NB4 (cell line): ENCODE measurements around the gene HRH1.

ENCODE experiments used
- DNase-seq: peaks from one replicate; pipeline ENCODE4 v3.0.0; 2010; ENCODE audit warnings: low read depth
- H3K4me3 ChIP-seq: one replicate; pipeline ENCODE4 v1.5.1; 2011; ENCODE audit warnings: mild to moderate bottlenecking, low read depth, low read length, moderate library complexity
- MYC ChIP-seq: IDR thresholded peaks from 2 replicates; pipeline ENCODE4 v1.6.1; 2011; ENCODE audit warnings: low read depth, low read length
- POLR2A ChIP-seq: IDR thresholded peaks from 2 replicates; pipeline ENCODE4 v1.6.1; 2011; ENCODE audit warnings: mild to moderate bottlenecking; ENCODE audit not compliant: insufficient read length; ENCODE audit errors: extremely low read depth
- TF ChIP-seq, protein P1 (sequence below): IDR thresholded peaks from 2 replicates; pipeline ENCODE4 v1.6.1; 2011; ENCODE audit warnings: low read depth, low read length
- TF ChIP-seq, protein P2 (sequence below): IDR thresholded peaks from one replicate; pipeline ENCODE4 v1.5.1; 2012; ENCODE audit warnings: low read depth, low read length

The HRH1 gene

DNA sequence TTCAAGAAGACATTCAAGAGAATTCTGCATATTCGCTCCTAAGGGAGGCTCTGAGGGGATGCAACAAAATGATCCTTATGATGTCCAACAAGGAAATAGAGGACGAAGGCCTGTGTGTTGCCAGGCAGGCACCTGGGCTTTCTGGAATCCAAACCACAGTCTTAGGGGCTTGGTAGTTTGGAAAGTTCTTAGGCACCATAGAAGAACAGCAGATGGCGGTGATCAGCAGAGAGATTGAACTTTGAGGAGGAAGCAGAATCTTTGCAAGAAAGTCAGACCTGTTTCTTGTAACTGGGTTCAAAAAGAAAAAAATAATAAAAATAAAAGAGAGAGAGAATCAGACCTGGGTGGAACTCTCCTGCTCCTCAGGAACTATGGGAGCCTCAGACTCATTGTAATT lies 106.2 kb downstream of the HRH1 start:
- no peak overlapping the region for H3K4me3 ChIP-seq
- peak; percentile 40 for DNase-seq
- TF ChIP-seq, protein P1, sequence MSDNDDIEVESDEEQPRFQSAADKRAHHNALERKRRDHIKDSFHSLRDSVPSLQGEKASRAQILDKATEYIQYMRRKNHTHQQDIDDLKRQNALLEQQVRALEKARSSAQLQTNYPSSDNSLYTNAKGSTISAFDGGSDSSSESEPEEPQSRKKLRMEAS = no peak
- TF ChIP-seq, protein P2, sequence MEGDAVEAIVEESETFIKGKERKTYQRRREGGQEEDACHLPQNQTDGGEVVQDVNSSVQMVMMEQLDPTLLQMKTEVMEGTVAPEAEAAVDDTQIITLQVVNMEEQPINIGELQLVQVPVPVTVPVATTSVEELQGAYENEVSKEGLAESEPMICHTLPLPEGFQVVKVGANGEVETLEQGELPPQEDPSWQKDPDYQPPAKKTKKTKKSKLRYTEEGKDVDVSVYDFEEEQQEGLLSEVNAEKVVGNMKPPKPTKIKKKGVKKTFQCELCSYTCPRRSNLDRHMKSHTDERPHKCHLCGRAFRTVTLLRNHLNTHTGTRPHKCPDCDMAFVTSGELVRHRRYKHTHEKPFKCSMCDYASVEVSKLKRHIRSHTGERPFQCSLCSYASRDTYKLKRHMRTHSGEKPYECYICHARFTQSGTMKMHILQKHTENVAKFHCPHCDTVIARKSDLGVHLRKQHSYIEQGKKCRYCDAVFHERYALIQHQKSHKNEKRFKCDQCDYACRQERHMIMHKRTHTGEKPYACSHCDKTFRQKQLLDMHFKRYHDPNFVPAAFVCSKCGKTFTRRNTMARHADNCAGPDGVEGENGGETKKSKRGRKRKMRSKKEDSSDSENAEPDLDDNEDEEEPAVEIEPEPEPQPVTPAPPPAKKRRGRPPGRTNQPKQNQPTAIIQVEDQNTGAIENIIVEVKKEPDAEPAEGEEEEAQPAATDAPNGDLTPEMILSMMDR = no peak
- TF ChIP-seq MYC = no peak
- TF ChIP-seq POLR2A = no peak

DNA sequence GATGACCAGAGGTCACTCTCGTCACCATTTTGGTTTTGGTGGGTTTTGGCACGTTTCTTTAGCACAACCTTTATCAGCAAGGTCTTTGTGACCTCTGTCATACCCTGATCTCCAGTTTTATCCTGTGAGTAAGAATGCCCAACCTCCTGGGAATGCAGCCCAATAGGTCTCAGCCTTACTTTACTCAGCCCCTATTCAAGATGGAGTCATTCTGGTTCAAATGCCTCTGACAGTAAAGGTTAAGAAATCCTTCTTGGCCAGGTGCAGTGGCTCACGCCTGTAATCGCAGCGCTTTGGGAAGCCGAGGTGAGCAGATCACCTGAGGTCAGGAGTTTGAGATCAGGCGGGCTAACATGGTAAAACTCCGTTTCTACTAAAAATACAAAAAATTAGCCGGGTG lies 114.7 kb downstream of the HRH1 start:
- no peak overlapping the region for H3K4me3 ChIP-seq
- TF ChIP-seq, protein P1 = no peak
- TF ChIP-seq, protein P2 = no peak
- DNase-seq = no peak

DNA sequence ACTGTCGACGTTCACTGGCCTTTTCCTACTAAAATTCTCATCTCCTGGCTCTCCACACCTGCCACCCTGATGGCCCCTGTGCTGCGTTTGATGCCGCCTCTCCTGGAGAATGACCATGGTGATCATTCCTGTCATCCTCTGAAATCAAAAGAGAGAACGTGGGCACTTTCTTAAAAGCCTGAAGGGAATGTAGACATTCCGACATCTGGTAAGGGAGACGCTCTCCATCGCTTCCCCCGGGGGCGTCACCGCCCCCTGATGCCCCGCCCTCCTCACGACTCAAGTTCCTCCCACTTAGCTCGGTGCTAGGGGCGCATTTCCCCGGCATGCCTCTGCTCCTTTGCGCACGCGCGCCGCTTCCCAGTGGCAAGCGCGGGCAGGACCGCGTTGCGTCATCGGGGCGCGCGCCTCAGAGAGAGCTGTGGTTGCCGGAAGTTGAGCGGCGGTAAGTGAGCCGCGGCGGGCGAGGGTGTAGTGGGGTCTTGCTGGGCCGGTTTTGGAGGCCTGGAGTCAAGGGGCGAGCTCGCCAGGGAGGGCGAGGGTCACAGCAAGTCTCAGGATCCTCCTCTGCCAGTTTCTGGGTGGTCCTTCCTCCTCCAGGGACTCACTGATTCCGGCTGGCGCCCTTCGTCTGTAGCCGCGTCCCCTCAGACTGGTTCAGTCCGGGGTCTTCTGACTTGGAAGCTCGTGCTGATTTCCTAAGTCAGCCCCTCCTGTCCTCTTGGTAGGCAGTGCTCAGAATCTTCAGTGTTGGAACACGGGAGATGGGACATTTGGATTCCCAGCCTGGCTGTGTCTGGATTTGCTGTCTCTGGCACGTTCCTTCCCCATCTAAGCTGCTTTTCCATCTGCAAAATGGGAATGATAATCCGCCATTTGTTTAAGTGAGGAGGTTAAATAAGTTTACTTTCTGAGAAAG lies 118.0 kb downstream of the HRH1 start, which contains the start of gene ATG7:
Gene ATG7 (plus strand): TSS at position 412 of the 919 bp plus-strand sequence. CDS start 26,299 bp downstream, outside the sequence.
- H3K4me3 ChIP-seq = peak within 1 kb of the TSS; percentile 98
- TF ChIP-seq POLR2A (peak; percentile 65), MYC (no peak)
- TF ChIP-seq, protein P1 = peak; percentile 54
- peak; percentile 98 for DNase-seq

DNA sequence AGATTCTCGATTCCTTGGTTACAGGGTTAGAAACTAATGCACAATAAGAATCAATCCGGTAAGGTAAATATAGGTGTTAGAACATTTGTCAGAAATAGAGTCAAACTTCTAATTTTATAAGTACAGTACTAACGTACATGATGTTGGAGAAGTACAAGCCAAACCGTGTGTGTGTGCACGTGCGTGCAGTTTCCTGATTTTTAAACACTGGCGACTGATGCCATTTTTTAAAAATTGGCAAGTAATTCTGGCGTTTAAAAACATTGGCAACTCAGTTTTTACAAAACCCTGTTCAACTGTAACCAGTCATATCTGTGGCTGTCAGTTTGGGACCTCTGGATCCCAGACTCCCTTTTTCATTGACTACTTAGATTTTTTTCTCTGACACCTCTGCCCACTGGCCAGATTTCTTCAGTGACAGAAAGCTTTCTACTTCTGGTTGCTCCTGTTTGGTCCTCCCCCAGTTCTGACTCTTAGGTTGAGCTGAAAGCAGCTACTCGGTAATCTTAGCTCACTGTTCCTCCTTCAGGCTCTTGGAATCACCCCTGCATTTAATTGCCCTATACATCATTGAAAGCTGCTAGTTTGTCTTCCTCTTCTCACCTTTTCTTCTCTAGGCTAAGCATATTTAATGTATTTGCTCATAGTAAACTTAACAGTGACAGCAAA lies 118.7 kb downstream of the HRH1 start:
- peak; percentile 75 for DNase-seq
- TF ChIP-seq, protein P2 = no peak
- TF ChIP-seq MYC = 0 out of 2 replicates have a peak, but pooled peaks have one; percentile 2
- TF ChIP-seq POLR2A = no peak
- TF ChIP-seq, protein P1 = peak; percentile 58

DNA sequence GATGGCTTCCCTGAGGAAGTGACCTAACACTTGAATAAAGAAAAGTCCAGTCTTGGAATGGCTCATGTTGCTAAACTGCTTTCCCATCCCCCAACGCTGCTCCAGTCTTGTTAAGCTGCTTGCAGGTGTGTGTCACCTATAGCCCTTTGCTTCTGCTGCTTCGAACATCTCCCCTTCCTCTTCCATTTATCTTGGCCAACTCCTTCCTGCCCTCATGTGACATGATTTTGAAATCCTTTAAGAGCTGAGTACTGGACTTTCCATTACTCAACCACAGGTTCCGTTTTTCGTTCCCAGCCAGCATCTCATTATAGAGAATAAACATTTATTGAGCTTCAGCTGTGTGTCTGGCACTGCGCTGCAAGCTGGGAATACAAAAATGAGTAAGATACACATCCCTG lies 119.6 kb downstream of the HRH1 start:
- DNase-seq = peak; percentile 94
- peak overlapping the region; percentile 98 for H3K4me3 ChIP-seq
- TF ChIP-seq, protein P2 = no peak
- no peak; the same call in none of the 2 replicates for TF ChIP-seq MYC
- TF ChIP-seq, protein P1 = peak; percentile 79
- peak; percentile 23 for TF ChIP-seq POLR2A

More for the DNA sequence above, 118.7 kb downstream of the HRH1 start:
- H3K4me3 ChIP-seq = peak overlapping the region; percentile 98

DNA sequence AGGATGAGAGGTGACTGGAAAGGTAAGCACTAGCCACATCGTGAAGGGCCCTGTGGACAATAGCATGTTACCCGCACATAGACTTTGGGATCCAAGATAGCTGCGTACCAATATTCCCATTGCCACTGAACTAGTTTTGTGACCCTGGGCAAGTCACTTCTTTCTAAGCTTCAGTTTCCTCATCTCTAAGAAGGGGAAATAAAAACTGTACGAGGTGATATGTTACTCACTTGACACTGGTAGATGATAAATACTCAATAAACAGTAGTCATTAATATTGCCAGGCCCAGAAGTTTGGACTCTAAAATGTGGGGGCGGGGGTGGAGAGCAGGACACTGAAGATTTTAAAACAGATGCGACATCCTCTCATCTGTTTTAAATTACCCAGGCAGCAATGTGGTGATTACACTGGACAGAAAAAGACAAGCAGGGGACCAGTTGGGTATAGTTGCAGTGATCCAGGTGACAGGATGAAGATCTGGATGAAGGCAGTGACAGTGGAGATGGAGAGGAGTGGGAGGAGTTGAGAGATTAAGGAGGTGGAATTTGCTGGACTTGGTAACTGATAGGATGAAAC lies 120.4 kb downstream of the HRH1 start:
- H3K4me3 ChIP-seq = peak overlapping the region; percentile 98
- no peak for DNase-seq
- TF ChIP-seq, protein P1 = no peak
- no peak for TF ChIP-seq MYC
- TF ChIP-seq, protein P2 = no peak
- no peak for TF ChIP-seq POLR2A
